Endothelial cell of umbilical vein (primary cell): ENCODE measurements around the gene DTX2. TPM values are rescaled to one million over a fixed set of nuclear protein-coding genes. Genes with fewer than 3 reads are reported as not detected.
"Not testable (repeated sequence)": the region's sequence is repeated elsewhere in the genome, so short reads cannot be mapped to it uniquely, and the experiment has no call there.

Source experiments
- BruUV-seq: library from RNA; stranded (reverse); fragments of 400-500 nt; replicated peaks from 2 replicates; lab custom pipeline; 2021; lab: Mats Ljungman, UMichigan
- CTCF ChIA-PET: fragments of 300-600, 350-600 bp; sonication (Branson Sonifier 250); formaldehyde crosslinking; loops from one replicate; lab custom pipeline; 2021; ENCODE audit warnings: antibody characterized with exemption, inconsistent platforms; lab: Charles Lee
- POLR2A ChIA-PET: fragments of 300-600, 350-600 bp; sonication (Branson Sonifier 250); formaldehyde crosslinking; loops from one replicate; lab custom pipeline; 2021; ENCODE audit warnings: antibody characterized with exemption, inconsistent platforms; lab: Charles Lee
- DNase-seq: peaks from one replicate; pipeline ENCODE4 v3.0.0-alpha.2; 2011; ENCODE audit warnings: low read depth, low spot score
- FAIRE-seq: peaks from 2 replicates; lab custom pipeline; 2011; peaks lifted over from hg19 to GRCh38; lab: Jason Lieb, UNC
- H2AFZ ChIP-seq: 2 replicates; pipeline ENCODE4 v1.6.0; 2012; ENCODE audit warnings: low read depth, low read length, control low read depth, inconsistent platforms
- H3K27ac ChIP-seq: 2 replicates; pipeline ENCODE4 v1.5.1; 2011; ENCODE audit warnings: low read depth, mild to moderate bottlenecking, control low read depth, low read length, moderate library complexity; ENCODE audit not compliant: insufficient read depth
- H3K27me3 ChIP-seq, 2 experiments: 2 replicates each; pipeline versions ENCODE4 v1.6.0 to v1.6.1; 2011; ENCODE audit warnings: low read length in 2 of 2, mixed read lengths in 1 of 2; ENCODE audit not compliant: control insufficient read depth in 2 of 2, insufficient read depth in 2 of 2
- H3K36me3 ChIP-seq, 2 experiments: 2 replicates in 1 of 2; 3 replicates in 1 of 2; pipeline ENCODE4 v1.5.1; 2011; ENCODE audit warnings: low read length in 2 of 2, mild to moderate bottlenecking in 1 of 2, moderate library complexity in 1 of 2; ENCODE audit not compliant: control insufficient read depth in 2 of 2, insufficient read depth in 2 of 2; ENCODE audit errors: extremely low read depth in 1 of 2
- H3K4me1 ChIP-seq: 3 replicates; pipeline ENCODE4 v1.5.1; 2011; ENCODE audit warnings: mild to moderate bottlenecking, low read length; ENCODE audit not compliant: control insufficient read depth, insufficient read depth; ENCODE audit errors: extremely low read depth
- H3K4me2 ChIP-seq: 2 replicates; pipeline ENCODE4 v1.6.1; 2011; ENCODE audit warnings: low read length, control low read depth, mixed read lengths; ENCODE audit not compliant: insufficient read depth
- H3K4me3 ChIP-seq, 3 experiments: fragments of 200-600 bp in 1 of 3; sonication (generic), shearing (Covaris generic) in 1 of 3; replicated peaks in 1 of 3; 2 replicates each; pipeline ENCODE4 v1.5.1; 2011 to 2016; ENCODE audit warnings: control low read depth in 3 of 3, low read length in 3 of 3, mild to moderate bottlenecking in 2 of 3, inconsistent platforms in 1 of 3, low read depth in 1 of 3, moderate library complexity in 1 of 3; ENCODE audit not compliant: insufficient read depth in 1 of 3
- H3K79me2 ChIP-seq: 2 replicates; pipeline ENCODE4 v1.6.0; 2012; ENCODE audit warnings: low read length, inconsistent platforms; ENCODE audit not compliant: control insufficient read depth, insufficient read depth
- H3K9ac ChIP-seq: replicated peaks from 2 replicates; pipeline ENCODE3; 2011; ENCODE audit warnings: low read length, control low read depth; ENCODE audit not compliant: insufficient read depth; ENCODE audit errors: extremely low read depth
- H3K9me1 ChIP-seq: replicated peaks from 3 replicates; pipeline ENCODE4 v1.6.0; 2011; ENCODE audit warnings: mild to moderate bottlenecking, low read length; ENCODE audit not compliant: control insufficient read depth, insufficient read depth; ENCODE audit errors: extremely low read depth
- H3K9me3 ChIP-seq: replicated peaks from 2 replicates; pipeline ENCODE4 v1.5.1; 2012; ENCODE audit warnings: low read length, inconsistent platforms; ENCODE audit not compliant: control insufficient read depth, insufficient read depth
- H4K20me1 ChIP-seq: replicated peaks from 2 replicates; pipeline ENCODE3; 2011; ENCODE audit warnings: mild to moderate bottlenecking, low read length; ENCODE audit not compliant: control insufficient read depth, insufficient read depth; ENCODE audit errors: extremely low read depth
- dilution Hi-C: fragments of 300-500 bp; cut with MboI; formaldehyde crosslinking; loops from one replicate; pipeline ENCODE4 v1.15.0; 2019; ENCODE audit warnings: low sequenced_read_pairs; ENCODE audit not compliant: extremely low pct_ligation_motif_present
- intact Hi-C: fragments of 100-400 bp; cut with micrococcal nuclease; formaldehyde crosslinking; loops from one replicate; pipeline ENCODE4 v1.10.0; 2022
- polyA plus RNA-seq, 4 experiments: library from polyadenylated mRNA; depleted of rRNA in 3 of 4; stranded (reverse) in 3 of 4; unstranded in 1 of 4; fragments of >200 nt; gene quantifications; 2 replicates each; pipeline versions ENCODE4 v1.2.1 to v1.2.3, GENCODE V29; 2011 to 2012; ENCODE audit warnings: missing spikeins in 1 of 4
- total RNA-seq: library from RNA; stranded (reverse); gene quantifications from 2 replicates; pipeline ENCODE4 v1.2.3, GENCODE V29; 2021

The DTX2 gene
- total and polyA plus RNA-seq, 2 donors (not counting 3 experiments of a cell fraction or from before 2014, with no cell fraction given) = 8.5 to 17.1 TPM

GRCh38 chr7:76480403-76481253 lies 19.1 kb downstream of the DTX2 start:
- intact Hi-C loops, H3K4me3 ChIP-seq, DNase-seq, H3K9ac ChIP-seq, H3K4me2 ChIP-seq, H4K20me1 ChIP-seq, dilution Hi-C loops, CTCF ChIA-PET, H3K4me1 ChIP-seq, H3K27me3 ChIP-seq, POLR2A ChIA-PET, H2AFZ ChIP-seq, FAIRE-seq, H3K9me1 ChIP-seq, H3K27ac ChIP-seq, H3K36me3 ChIP-seq, H3K79me2 ChIP-seq, BruUV-seq, H3K9me3 ChIP-seq: not testable (repeated sequence)

GRCh38 chr7:76482660-76483059 lies 21.2 kb downstream of the DTX2 start:
- intact Hi-C loops, H2AFZ ChIP-seq, H4K20me1 ChIP-seq, FAIRE-seq, dilution Hi-C loops, H3K4me3 ChIP-seq, BruUV-seq, H3K27me3 ChIP-seq, H3K79me2 ChIP-seq, POLR2A ChIA-PET, H3K27ac ChIP-seq, H3K4me1 ChIP-seq, H3K9ac ChIP-seq, H3K36me3 ChIP-seq, DNase-seq, H3K9me1 ChIP-seq, CTCF ChIA-PET, H3K4me2 ChIP-seq, H3K9me3 ChIP-seq: not testable (repeated sequence)

- H3K27me3 ChIP-seq, CTCF ChIA-PET, H3K79me2 ChIP-seq, intact Hi-C loops, H3K4me3 ChIP-seq, DNase-seq, BruUV-seq, H4K20me1 ChIP-seq, FAIRE-seq, POLR2A ChIA-PET, H2AFZ ChIP-seq, H3K4me1 ChIP-seq, H3K4me2 ChIP-seq, H3K9ac ChIP-seq, dilution Hi-C loops, H3K36me3 ChIP-seq, H3K9me3 ChIP-seq, H3K9me1 ChIP-seq, H3K27ac ChIP-seq: not testable (repeated sequence)
Measured at GRCh38 chr7:76483081-76483480, 21.6 kb downstream of the DTX2 start.

GRCh38 chr7:76484456-76484855 lies 22.9 kb downstream of the DTX2 start:
- CTCF ChIA-PET, DNase-seq, H4K20me1 ChIP-seq, dilution Hi-C loops, POLR2A ChIA-PET, H3K79me2 ChIP-seq, H3K4me1 ChIP-seq, intact Hi-C loops, H3K4me3 ChIP-seq, H3K9me1 ChIP-seq, FAIRE-seq, H3K4me2 ChIP-seq, H3K9me3 ChIP-seq, H3K36me3 ChIP-seq, H3K27ac ChIP-seq, BruUV-seq, H3K27me3 ChIP-seq, H2AFZ ChIP-seq, H3K9ac ChIP-seq: not testable (repeated sequence)
